HG02623 (cell line): ENCODE results near the gene ZER1.

Experiments used
- ATAC-seq: cut with Tn5 transposase; IDR thresholded peaks from one replicate; pipeline ENCODE4 v1.9.1; 2021; ENCODE audit warnings: moderate library complexity; ENCODE audit not compliant: unreplicated experiment

Gene ZER1

DNA sequence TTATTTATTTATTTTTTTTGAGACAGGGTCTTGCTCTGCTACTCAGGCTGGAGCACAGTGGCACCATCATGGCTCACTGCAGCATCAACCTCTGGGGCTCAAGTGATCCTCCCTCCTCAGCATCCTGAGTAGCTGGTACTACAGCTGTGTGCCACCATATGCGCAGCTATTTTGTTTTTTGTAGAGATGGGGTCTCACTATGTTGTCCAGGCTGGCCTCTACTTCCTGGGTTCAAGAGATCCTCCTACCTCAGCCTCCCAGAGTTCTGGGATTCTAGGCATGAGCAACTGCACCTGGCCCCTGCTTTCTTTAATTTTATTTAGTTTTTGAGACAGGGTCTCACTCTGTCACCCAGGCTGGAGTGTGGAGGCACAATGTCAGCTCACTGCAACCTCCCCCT, 28.3 kb downstream of the ZER1 start:
- ATAC-seq = no peak

DNA sequence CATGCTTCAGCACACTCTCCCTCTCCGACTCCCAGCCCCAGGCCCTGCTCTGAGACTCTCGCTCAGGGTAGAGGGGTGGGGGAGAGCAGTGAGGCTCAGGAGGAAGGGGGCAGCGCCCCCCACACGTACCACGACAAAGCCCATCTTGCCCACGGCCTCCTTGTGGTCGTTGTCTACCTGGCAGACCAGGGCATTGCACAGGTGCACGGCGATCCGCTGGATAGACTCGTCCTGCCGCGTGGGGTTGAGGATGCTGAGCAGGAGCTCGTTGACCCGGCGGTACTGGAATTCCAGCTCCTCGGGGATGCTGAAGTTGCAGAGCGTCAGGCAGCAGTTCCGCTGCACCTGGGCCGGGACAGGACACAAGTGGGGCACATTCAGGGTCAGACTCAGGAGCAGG, 29.3 kb downstream of the ZER1 start:
- no peak for ATAC-seq

DNA sequence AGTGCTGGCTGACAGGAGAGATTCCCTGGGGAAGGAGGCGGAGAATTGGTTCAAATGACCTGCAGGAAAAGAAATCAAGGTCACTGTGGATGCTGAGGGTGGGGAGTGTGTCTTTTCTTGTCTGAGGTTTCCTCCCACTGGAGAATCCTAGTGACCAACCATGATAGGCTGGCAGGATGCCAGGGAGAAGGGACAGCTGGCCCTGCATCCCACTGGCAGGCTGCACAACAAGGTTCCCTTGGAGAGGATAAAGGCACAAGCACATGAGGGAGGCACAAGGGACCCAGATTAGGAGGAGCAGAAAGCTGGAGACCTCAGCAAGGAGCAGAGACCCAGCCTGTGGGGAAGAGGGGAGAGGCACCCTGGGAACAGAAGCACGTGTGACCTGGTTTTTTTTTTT, 36.4 kb downstream of the ZER1 start:
- ATAC-seq = no peak

DNA sequence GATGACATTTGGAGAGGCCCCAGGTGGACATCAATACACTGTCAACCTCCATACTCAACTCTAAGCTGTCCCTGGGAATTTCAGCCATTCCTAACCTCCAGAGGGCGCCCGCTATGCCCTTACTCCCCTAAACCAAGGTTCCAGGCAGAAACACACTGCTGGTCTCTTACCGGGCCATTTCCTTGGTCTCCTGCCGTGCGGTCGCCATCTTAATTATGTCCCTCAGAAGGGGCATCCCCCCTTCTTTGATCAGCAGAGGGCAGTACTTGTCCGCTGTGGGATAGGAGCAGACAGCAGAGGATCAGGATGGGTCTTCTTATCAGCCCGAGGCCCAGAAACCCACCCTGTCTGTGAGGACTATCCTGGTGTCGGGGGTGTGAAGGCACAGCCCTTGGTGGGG, 38.5 kb downstream of the ZER1 start:
- ATAC-seq = no peak

- ATAC-seq = no peak
Measured at GRCh38 chr9:128732576-128732975, 39.2 kb downstream of the ZER1 start.

- ATAC-seq = no peak
Measured at GRCh38 chr9:128731691-128732090, 40.0 kb downstream of the ZER1 start.

GRCh38 chr9:128731093-128731492, 40.6 kb downstream of the ZER1 start:
- no peak for ATAC-seq

GRCh38 chr9:128729766-128730517, 41.8 kb downstream of the ZER1 start:
- ATAC-seq = no peak

DNA sequence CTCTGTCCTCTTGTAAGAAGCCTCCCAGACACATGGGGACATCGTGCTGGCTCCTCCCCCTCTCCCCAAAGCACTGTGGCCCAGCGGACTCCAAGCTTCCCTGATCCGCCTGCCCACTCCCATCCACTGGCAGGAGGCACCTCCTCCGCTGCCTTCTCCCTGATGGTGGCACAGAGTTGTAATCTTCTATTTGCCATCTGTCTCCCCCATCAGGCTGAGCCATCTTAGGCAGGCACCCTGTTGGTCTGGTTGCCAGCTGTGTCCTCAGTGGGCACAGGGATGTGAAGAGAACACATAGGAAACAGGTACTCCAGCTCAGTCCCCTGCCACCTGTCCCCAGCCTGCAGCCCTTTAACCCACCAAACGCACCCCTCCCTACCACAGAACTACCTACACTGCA, 42.4 kb downstream of the ZER1 start:
- no peak for ATAC-seq

DNA sequence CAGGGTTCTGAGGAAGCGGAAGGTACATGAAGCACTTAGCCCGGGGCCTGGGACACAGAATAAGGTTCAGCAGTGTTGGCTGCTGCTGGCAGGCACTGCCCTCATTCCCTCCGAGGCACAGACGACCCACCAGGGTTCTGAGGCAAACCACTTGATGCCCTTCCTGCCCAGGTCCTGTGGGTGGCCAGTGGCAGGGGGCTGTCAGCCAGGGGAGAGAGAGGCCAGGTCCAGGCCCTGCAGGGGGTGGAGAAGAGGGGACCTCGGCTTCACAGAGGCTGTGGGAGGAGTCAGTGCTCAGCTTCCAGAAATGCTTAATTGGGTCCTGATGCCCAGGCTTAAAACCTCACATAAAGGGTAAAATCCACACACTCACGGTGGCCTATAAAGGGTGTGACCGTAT, 43.4 kb downstream of the ZER1 start:
- ATAC-seq = no peak

DNA sequence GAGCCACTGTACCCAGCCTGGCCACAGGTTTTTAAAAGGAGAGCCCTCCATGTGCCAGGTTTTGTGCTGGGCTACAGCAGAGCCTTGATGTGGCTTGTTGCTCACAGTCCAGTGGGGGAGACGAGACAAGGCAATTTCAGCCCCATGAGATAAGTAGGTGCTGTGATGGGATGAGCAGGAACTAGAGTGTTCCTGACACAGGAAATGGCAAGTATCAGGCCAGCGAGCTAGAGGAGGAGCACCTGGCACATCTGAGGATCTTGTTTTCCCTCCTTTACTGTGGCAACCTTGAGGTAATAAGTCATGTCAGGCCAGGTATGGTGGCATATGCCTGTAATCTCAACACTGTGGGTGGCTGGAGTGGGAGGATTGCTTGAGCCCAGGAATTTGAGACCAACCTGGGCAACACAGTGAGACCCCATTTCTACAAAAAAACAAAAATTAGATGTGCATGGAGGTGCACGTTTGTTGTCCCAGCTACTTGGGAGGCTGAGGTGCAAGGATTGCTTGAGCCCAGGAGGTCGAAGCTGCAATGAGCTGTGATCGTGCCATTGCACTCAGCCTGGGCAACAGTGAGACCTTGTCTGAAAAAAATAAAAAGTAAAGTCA, 44.0 kb downstream of the ZER1 start:
- no peak for ATAC-seq

DNA sequence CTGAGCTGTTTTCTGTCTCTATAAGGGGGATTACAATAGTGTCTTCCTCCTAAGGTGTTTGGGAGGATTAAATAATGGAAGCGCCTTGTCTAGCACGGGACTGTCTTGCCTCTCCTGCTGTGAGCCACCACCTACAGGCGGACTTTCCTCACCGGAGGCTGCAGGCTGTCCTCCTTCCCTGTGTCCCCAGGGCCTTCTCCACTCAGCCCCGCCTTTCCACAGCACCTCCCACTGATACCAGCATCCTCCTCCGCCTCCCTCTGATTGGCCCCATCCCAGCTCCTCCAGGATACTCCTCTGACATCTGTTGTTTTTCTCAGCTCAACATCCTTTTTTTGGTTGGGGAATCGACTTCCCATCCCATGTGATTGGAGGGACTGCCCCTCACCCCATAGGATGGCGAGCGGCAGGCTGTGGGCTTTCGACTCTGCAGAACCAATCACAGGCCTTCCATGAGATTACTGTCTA, 46.9 kb downstream of the ZER1 start:
- ATAC-seq = no peak

DNA sequence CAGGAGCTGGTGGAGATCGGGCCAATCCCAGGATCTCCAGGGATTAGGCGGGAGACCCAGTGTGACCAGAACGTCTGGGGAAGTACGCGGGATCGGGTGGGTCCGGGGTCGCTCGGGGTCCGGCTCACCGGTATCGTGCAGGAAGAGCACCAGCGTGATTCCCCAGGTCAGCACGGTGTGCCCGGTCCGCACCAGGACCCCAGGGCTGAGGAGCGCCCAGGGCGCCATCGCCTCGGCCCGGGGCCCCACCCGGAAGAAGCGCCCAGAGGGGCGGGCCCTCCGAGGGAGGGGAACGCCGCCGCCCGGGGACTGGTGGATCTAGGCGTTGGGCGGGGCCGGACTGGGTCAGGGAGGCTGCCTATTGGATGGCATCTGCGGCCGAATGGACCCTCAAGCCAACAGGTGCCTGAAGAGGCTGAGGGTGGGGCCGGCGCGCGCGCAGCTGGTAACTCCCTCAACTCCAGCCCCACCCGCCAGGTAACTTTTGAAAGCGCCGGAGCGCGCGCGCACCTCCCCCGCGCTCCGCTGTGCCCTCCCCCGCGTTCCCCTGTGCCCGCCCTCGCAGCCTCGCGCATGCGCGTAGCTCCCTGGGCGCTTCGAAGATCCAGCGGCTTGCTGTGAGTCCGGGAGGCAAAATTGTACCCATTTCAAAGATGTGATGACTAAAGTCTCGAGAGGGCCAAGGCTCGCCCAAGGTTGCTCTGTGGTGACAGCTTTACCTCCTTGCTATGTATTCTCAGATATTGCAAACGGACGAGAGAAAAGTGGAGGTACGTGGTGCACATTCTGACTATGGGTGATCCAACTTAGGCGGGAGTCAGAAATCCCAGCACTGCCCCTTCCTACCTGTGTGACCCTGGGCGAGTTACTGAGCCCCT, 47.6 kb downstream of the ZER1 start, which contains the start of gene ZDHHC12:
Gene ZDHHC12 (minus strand): TSS at position 262 of the 878 bp plus-strand sequence. CDS start 34 bp downstream, at position 228.
- ATAC-seq = peak; percentile 96

- no peak for ATAC-seq
Measured at GRCh38 chr9:128723352-128723865, 48.3 kb downstream of the ZER1 start.

- no peak for ATAC-seq
Measured at GRCh38 chr9:128722380-128723351, 49.1 kb downstream of the ZER1 start.

- no peak for ATAC-seq
Measured at GRCh38 chr9:128721487-128722010, 50.2 kb downstream of the ZER1 start.

DNA sequence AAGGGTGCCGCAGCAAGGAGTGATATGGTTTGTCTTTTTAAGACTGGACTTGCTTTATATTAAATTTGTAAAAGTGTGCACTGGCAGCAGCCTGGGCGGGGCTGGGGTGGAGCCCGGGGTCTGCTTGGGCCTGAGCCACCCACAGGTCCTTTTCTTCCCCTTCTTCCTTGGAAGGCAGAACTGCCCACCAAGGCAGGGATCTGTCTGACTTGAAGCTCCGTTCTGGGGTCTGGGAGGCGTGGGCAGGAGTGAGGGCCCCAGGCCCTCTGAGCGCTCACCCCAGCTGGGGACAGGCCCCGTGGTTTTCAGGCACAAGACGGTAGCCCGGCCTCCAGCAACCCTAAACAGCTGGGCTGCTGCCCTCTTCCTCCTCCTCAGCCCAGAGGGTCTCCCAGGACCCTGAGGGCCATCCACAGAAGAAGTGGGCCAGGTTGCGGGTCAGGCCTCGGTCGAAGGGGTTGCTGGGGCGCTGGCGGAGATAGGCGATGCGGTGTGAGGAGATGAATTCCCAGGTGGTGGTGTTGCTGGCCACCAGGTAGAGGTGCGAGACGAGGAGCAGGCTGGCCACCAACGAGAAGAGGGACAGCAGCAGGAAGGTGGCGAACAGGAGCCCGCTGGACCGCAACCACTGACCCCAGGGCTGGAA, 50.8 kb downstream of the ZER1 start:
- no peak for ATAC-seq

GRCh38 chr9:128719919-128720605, 51.7 kb downstream of the ZER1 start:
- no peak for ATAC-seq

GRCh38 chr9:128718475-128718874, 53.3 kb downstream of the ZER1 start:
- no peak for ATAC-seq
